ENCODE data around the gene OCRL. TPM values are rescaled to one million over a fixed set of nuclear protein-coding genes. Genes with fewer than 3 reads are reported as not detected.

The OCRL gene
- total and polyA plus RNA-seq, 3 experiments from 2014 or later, result 0.31 to 1.9 (median 1.7) TPM

DNA sequence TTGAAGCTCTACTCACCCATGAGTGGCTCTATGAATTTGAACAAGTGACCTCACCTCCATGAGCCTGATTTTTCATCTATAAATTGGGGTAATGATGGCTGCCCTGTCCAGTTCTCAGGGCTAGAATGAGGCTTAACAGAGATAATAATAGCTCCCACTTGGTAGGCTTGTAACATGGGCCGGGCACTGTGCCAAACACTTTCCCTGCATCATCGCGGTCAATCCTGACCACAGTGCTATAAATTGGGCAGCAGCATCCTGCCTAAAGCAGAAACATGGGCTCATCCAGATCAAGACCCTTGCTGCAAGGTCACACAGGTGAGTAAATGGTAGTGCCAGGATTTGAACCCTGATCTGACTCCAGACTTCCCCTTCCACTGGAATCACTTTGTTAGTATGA is 101.9 kb downstream of the OCRL start:
- Mint-ChIP-seq H3K27ac (no peak overlapping the region), H3K36me3 (no peaks in the 10 kb centered on the region), H3K4me3 (no peak overlapping the region), H3K27me3 (peaks cover 2 to 10% of the 10 kb centered on the region in 2 donors), H3K9me3 (peaks cover 0 to 2% (median 0%) of the 10 kb centered on the region in 5 donors), H3K4me1 (peaks cover 4 to 6% (median 5%) of the 10 kb centered on the region in 3 donors)
- CTCF ChIA-PET, result interaction anchor here (0.7 kb wide), 1 partner anchor 37 kb away, joined by 3 read pairs; no protein-coding TSS in a partner anchor
- Histone ChIP-seq H3K27me3 (ENCODE audit: insufficient read depth, low read length, poor library complexity, severe bottlenecking) (no peaks in the 10 kb centered on the region), H3K27ac (ENCODE audit: low read depth, low read length) (no peak overlapping the region), H3K4me3 (ENCODE audit: low read length) (no peak overlapping the region), H3K36me3 (ENCODE audit: insufficient read depth, low read length) (no peaks in the 10 kb centered on the region), H3K4me1 (ENCODE audit: insufficient read depth, low read length) (no peaks in the 10 kb centered on the region), H3K9me3 (ENCODE audit: low read length) (no peaks in the 10 kb centered on the region)
- DNase-seq, result no peak
- POLR2A ChIA-PET, result no interaction called here

Other genes with a start within 250 kb of the OCRL start
- gene SMARCA1, start 16.8 kb upstream of the OCRL start, total RNA-seq, result under 1 TPM in 1 of 2 experiments, not detected in 1; 0.11 TPM
- 0.38 TPM for gene SMARCA1, start 16.8 kb upstream of the OCRL start, polyA plus RNA-seq
- gene APLN, start 114.7 kb downstream of the OCRL start, total RNA-seq, result under 1 TPM; 0.11 TPM
- gene APLN, start 114.7 kb downstream of the OCRL start, polyA plus RNA-seq, result not detected
- gene XPNPEP2, start 198.7 kb downstream of the OCRL start, total RNA-seq, result under 1 TPM; 0.28 to 0.29 TPM
- 1.2 TPM for gene XPNPEP2, start 198.7 kb downstream of the OCRL start, polyA plus RNA-seq
- 100 to 1,000 TPM; 140 to 147 TPM for gene SASH3, start 239.7 kb downstream of the OCRL start, total RNA-seq
- 296 TPM for gene SASH3, start 239.7 kb downstream of the OCRL start, polyA plus RNA-seq

Data from CD8-positive, alpha-beta memory T cell (primary cell).